Cerebellar nuclear complex (tissue), 1 donor: Measurements from ENCODE around the gene SLC24A4.

Experiments
- DNase-seq, 2 experiments: peaks; one replicate each; lab custom pipeline; 2025; lab: John Stamatoyannopoulos, UW

Gene SLC24A4

GRCh38 chr14:92316937-92317336 is 6.0 kb upstream of the SLC24A4 start:
- no peak for DNase-seq

GRCh38 chr14:92317511-92317910 is 5.5 kb upstream of the SLC24A4 start:
- no peak for DNase-seq

- DNase-seq, result no peak
These were observed 1.3 kb upstream of the SLC24A4 start for GRCh38 chr14:92321701-92322100.

GRCh38 chr14:92322516-92322915 is 449 bp upstream of the SLC24A4 start:
- DNase-seq, result no peak

GRCh38 chr14:92323916-92324818 is 1.2 kb downstream of the SLC24A4 start:
- DNase-seq, result no peak

- no peak for DNase-seq
These were observed 2.9 kb downstream of the SLC24A4 start for GRCh38 chr14:92325835-92326234.

- DNase-seq, result no peak
These were observed 5.8 kb downstream of the SLC24A4 start for GRCh38 chr14:92328664-92329255.

- DNase-seq, result no peak
These were observed 11.1 kb downstream of the SLC24A4 start for GRCh38 chr14:92334050-92334449.

GRCh38 chr14:92336363-92336762 is 13.4 kb downstream of the SLC24A4 start:
- DNase-seq, result no peak

- no peak for DNase-seq
These were observed 16.5 kb downstream of the SLC24A4 start for GRCh38 chr14:92339426-92339825.

GRCh38 chr14:92340071-92340470 is 17.1 kb downstream of the SLC24A4 start:
- no peak for DNase-seq

GRCh38 chr14:92340931-92341330 is 18.0 kb downstream of the SLC24A4 start:
- DNase-seq, result no peak

GRCh38 chr14:92341791-92342190 is 18.8 kb downstream of the SLC24A4 start:
- DNase-seq, result no peak

GRCh38 chr14:92348154-92348553 is 25.2 kb downstream of the SLC24A4 start:
- no peak for DNase-seq

GRCh38 chr14:92351750-92352149 is 28.8 kb downstream of the SLC24A4 start:
- no peak for DNase-seq

- no peak for DNase-seq
These were observed 29.4 kb downstream of the SLC24A4 start for GRCh38 chr14:92352158-92352985.

GRCh38 chr14:92353447-92353846 is 30.5 kb downstream of the SLC24A4 start:
- DNase-seq, result no peak

- DNase-seq, result no peak
These were observed 33.7 kb downstream of the SLC24A4 start for GRCh38 chr14:92356677-92357076.

- DNase-seq, result no peak
These were observed 37.8 kb downstream of the SLC24A4 start for GRCh38 chr14:92360651-92361370.

GRCh38 chr14:92362781-92363235 is 39.8 kb downstream of the SLC24A4 start:
- DNase-seq, result no peak

GRCh38 chr14:92366237-92366636 is 43.3 kb downstream of the SLC24A4 start:
- DNase-seq, result no peak

GRCh38 chr14:92368001-92368400 is 45.0 kb downstream of the SLC24A4 start:
- no peak for DNase-seq
